Measurements from ENCODE around the gene PYY.
"Not testable (repeated sequence)": the region's sequence is repeated elsewhere in the genome, so short reads cannot be mapped to it uniquely, and the experiment has no call there.

The PYY gene

DNA sequence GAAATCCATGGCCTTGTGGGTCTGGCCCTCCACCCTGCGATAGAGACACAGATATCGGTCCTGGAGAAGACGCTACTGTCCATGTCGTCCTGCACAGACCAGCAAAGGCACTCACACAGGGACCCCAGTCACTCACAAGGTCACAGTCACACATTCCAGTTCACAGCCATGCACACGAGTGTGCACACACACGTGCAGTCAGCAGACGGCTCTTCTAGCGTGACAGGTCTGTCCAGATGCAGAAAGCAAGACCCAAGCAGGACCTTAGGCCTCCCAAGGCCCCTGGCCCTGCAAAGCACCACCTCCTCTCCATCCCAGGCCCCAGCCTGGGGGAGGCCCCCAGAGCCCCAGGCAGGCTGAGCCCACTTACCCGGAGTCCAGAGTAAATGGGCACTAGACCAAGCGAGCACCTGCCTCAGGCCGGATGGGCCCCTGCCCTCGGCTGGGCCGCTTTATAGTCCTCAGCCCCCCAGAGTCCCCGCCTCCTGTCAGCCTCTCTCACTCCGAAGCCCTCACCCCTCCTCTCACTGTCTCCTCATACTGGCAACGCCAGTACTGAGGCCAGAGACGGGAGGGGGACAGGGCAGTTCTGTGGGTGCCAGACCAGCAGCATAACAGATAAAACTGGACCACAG lies 11.6 kb downstream of the PYY start, which contains the start of gene PPY:
Gene PPY, minus strand, starts transcription at position 426 of the 635 bp plus-strand sequence. CDS start 822 bp downstream, outside the sequence.
- no peak for DNase-seq

DNA sequence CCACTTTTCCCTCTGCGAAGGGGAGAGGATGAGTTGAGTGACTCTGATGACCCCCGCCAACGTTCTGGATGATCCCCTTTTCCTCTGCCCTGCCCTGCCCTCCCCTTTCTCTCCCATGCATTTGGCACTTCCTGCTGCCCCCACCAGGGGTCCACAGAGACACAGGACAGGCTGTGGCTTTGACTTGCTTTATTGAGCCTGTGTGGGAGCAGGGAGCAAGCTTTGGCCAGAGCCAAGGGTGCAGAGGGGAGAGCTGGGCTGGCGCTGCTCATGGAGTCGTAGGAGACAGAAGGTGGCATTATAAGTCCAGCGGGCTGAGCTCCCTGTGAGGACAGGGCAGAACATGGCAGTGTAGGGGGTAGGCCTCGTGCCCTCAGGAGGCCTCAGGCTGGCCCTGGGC lies 13.1 kb downstream of the PYY start:
- peak; percentile 1 for DNase-seq

DNA sequence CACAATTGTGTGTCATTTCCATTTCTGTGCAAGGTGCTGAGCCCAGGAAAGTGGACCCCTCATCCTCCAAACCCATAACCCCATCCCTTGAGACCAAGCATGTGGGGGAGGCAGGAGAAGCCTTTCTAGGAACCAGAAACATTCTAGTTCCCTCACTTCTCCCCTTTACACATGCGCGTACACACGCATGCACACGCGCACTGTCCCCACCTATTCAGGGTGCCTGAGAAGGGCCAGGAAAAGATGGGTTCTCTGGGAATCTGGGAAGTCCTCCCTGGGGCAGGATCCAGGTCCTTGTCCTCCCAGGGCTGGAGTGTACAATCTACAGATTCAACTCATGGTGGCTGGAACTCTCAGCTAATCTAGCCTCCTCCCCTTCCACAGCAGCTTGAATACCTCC lies 13.9 kb downstream of the PYY start:
- DNase-seq, result no peak

DNA sequence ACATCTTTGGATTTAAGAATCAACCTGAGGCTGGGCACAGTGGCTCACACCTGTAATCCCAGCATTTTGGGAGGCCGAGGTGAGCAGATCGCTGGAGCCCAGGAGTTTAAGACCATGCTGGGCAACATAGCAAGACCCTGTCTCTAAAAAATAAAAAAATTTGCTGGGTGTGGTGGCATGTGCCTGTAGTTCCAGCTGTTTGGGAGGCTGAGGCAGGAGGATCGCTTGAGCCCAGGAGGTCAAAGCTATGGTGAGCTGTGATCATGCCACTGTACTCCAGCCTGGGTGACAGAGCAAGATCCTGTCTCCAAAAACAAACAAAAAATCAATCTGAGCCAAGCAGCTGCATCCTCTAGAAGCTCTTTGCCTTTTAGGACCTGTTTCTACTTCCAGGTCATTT lies 14.3 kb downstream of the PYY start:
- DNase-seq, result not testable (repeated sequence)

DNA sequence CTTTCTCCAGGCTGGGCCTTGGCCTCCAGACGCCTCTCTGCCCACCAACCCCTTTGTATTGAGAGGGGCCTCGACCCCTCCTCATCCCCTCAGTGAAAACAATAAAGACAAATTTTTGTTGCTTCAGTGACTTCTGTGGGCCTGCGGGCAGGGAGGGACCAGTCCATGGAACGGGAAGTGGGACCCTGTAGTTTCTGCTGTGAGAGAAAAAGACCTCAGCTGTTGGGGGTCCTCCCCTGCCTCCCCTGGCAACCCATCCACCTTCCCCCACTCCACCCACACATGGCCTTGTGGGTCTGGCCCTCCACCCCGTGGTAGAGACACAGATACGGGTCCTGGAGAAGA lies 14.9 kb downstream of the PYY start:
- DNase-seq, result no peak

DNA sequence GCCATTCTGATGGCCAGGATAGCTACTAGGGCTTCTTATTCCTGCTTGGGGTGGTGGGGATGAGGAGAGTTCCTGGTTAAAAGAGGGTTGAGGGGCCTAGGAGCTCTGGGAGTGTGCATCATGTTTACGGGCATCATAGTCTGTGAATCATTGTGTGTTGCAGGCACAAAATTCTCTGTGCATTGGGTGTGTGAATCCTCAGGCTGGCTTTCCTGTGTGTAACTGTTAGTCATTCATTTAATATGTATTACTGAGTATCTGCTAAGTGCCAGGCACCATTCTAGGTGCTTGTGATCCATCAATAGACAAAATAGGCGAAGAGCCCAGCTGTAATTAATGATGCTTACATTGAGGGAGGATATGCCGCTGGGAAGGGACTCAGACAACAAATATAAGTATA lies 17.3 kb downstream of the PYY start:
- no peak for DNase-seq

DNA sequence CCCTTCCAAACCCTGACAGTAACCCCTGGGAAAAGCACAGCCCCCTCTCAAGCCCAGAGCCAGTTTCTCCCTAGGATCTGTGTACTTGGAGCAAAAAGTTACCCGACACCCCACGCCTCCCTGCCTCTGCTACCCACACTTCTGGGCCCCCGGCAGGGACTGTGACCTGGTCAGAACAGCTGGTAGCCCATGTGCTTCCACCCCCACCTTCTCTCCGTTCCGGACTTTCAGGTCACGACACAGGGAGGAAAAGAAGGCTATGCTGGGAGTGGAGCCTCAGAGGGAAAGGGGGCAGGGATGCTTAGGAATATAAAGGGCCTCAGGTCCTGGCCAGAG lies 17.8 kb downstream of the PYY start:
- DNase-seq, result no peak

DNA sequence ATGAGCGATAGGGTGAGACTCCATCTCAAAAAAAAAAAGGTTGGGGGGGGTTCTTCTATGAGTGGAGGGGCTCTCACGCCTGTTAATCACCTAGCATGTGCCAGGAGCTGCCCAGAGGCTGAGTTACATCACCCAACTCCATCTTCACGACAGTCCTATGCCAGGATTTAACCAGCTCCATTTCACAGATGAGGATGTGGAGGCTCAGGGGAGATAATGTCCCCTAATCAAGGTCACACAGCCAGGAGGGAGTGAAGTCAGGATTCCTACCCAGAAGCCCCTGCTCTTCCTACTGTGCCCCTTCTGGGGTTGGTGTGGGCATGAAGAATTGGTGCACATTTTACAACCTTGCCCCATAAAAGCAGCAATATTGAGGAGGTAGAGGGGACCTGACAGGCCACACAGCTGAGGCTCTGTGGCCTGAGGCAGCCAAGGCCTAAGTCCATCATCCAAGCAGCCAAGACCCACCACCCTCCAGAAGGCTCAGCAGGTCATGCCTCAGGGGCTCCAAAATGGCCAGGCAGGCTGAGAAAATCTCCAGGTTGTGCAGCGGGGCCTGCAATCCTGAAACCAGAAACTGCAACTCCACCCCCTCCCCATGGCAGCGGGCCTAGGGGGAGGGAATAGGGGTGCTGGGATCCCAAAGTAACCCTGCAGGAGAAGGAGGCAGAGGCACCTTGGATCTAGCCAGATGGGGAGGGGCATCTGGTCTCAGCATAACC lies 18.4 kb downstream of the PYY start:
- DNase-seq, result no peak

DNA sequence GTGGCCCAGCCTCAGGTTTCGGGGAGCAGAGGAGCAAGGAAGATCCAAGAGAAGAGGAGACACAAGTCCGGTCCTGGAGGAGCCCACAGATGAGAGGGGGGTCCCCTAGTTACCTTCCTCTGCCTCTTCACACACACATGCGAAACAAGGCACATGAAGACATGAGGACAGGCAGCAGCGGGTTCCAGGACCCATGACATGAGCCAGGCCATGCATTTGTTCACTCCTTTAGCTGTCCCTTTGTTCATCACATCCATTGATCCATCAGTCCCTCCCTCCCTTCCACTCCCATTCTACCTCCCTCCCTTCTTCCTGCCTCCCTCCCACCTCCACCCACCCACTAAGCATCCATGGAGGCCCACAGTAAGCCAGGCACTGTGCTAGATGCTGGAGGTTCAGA lies 20.8 kb downstream of the PYY start:
- DNase-seq, result no peak

DNA sequence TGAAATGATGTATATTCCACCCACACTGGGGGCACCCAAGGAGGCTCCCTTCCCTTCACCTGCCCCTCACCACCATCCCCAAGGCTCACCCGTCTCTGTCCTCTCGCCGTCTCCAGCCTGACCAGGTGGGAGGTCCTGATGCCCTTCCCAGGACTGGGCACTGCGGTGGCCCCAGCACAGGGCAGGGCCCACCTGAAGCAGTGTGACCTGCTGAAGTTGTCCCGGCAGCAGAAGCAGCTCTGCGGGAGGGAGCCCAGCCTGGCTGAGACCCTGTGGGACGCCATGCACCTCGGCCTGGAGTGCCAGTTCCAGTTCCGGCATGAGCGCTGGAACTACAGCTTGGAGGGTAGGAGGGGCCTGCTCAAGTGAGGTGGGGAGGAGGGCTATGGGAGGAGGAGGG lies 21.4 kb downstream of the PYY start:
- DNase-seq, result no peak

DNA sequence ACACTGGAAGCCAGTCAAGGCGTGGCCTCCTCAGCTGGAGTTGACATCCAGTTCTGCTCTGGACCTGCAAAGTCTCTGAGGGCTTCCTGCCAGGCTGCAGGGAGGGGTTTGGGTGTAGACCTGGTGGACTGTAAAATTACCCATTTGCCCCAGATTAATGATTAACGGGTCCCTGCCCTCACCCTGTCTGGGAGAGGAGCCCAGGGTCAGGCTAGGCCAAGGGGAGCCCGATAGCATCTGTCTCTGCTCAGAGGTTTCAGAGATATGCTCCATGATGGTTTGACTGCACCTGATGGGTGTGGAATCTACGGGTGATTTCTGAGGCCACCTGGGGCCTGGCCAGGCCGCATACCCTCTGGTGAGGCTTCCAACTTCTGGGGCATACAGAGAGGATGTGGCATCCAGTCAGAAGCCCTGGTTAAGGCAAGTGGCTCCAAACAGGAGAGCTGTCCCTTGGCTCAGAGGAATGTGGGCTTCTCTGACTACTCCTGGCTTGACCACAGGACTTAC lies 22.6 kb downstream of the PYY start:
- no peak for DNase-seq

DNA sequence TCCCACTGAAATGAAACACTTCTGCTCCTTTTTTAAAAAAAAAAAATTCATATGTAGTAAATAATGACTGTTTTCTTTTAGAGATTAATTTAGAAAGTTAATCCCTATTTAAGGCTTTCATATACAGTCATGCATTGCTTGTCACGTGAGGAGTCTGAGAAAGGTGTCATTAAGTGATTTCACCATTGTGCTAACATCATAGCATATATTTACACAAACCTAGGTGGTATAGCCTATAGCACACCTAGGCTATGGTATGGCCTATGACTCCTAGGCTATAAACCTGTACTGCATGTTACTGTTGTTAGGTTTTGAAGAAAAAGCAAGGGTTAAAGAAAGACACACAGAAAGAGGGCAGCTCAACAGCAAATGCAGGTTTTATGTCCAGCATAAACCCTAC lies 25.1 kb downstream of the PYY start:
- DNase-seq, result no peak

DNA sequence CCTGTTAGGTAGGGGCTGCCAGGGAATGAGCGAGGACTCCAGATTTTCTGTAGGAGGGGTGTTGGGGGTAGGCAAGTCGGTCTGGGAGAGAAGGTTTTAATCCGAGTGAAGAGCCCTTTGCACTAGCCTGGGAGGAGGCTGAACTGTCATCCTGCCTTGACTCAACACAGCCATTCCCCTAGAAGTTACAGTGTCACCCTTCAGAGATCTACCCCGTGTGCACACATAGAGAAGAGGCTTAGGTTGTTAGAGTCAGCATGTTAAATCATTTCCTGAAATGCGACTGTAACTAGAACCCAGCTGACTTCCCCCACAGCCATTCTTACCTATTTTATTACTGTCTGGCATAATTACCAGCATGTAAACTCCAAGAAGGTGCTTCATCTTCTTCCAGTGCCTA lies 25.8 kb downstream of the PYY start:
- not testable (repeated sequence) for DNase-seq

DNA sequence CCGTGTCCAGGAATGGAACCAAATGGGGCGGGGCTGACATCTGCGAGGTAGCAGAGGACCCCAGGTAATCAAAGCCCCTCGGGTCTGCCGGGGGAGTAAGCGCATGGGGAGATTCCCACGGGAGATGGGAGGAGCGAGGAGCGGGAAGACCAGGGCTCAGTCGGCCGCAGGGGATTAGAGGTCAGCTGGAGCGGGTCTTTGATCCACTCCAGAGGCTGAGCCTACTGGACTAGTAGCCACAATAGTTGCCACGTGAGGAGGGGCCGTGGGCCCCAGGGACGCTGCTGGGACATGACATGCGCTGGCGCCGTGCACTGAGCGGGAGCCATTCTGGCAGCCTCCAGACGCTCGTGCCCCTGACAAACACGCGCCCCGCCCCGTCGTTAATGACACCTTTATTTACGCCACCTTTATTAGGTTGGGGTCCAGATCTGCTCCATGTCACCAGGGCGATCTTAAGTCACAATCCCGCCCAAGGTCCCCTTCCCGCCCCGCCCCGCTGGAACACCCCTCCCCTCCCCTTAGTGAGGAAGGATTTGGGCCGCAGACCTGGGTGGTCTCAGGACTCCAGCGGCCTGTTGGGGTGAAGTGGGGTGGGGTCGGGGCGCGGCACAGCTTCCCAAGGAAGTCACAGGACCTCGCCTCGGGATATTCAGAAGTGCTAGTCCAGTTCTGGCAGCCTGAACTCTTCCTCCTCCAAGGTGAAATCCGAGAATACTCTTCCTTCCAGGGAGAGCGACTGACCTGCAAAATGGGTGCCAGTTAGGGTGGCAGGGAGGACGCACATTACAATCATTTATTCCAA lies 26.5 kb downstream of the PYY start:
- DNase-seq, result peak; percentile 0

DNA sequence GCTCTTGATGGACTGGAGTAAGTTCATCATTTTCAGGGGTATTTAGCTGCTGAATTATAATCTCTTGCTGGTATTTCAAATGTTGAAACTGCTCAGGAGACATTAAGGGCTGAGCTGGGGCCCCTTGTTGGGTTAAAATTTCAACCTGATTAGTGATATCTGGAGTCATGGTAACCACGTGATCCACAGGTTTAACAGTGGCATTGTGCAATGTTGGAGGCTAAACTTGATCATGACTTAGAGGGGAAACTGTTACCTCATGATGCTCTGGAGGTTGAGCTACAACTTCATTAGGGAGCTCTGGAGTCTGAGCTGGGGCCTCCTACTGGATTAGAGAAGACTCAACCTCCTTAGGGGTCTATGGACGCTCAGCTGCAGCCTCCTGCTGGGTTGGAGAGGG lies 29.2 kb downstream of the PYY start:
- DNase-seq, result no peak

DNA sequence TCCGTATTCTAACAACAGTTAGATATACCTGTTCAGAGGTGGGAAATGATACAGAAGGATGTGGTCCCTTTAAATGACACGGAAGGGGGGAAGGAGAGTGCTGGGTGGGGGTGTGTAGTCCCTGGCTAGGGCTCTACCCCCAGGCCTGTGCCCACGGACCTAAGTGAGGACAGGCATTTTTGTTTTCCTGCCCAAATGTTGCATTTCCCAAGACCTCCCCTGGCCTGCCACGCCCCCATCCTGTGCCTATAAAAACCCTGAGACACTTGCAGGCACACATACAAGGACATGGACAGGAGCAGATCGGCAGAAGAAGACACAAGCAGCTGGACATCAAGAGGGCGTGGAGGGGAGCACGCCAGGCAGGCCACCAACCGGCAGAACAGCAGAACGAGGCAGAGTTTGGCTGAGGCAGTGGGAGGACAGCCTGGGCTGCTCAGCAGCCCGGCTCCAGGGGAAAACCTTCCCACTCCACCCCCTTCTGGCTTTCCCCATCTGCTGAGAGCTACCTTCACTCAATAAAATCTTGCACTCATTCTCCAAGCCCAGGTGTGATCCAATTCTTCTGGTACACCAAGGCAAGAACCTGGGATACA lies 33.1 kb downstream of the PYY start:
- DNase-seq, result no peak

DNA sequence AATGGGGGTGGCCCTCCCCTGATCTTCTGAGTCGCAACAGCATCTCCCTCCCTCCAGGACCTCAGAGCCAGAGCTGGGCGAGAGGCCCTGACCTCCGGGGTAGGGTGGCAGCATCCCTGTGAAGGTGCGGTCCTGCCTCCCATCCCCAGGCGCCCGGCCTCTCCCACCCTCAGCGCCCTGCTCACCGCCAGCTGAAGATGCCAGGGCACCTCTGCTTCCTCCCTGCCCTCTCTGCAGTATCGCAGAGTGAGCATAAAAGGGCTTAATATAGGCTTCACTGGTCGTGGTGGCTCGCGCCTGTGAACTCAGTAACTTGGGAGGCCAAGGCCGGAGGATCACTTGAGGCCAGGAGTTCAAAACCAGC lies 35.7 kb downstream of the PYY start:
- DNase-seq, result no peak

DNA sequence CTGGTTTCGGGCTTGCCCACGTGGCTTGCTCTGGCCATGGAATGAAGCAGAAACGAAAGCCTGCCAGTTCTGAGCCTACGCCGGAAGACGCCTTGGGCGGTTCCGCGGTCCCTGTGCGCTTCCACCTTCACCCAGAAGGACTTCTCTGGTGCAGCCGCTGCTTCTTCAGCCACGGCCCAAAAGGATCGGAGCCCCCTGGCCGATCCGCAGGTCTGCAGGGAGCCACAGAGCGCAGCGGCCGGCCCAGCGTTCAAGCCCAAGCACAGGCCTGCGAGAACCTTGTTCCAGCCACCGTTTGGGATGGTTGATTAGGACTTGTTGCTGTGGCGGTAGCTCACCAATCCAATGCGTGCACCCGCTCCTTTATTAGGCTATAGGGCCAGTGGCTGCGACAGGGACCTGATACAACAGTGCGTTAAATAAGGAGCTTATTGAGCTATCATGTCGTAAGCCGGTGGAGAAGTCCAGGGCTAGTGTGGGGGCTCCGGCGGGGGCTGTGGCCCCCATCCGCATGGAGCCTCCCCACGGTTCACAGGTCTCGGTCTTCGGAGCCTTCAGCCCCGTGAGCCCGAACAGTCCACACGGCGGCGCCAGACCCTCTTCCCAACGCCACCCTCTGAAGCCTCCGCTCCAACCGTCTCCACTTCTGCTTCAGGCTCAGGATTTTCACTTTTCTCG lies 36.3 kb downstream of the PYY start:
- DNase-seq, result no peak

DNA sequence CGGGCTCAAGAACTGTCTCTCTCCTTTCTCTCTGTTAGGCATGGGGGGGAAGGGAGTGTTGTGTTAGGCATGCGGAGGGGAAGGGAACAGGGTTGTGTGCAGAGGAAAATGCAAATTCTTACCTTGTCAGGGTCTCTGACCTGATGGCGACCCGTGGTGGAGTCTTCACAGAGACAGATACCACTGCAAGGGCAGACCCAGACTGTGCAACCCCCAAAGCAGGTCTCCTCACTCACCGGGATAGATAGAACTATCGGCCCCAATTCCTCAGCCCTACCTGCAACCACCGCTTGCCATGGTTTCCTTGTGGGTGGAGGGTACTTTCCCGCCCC lies 36.8 kb downstream of the PYY start:
- no peak for DNase-seq

DNA sequence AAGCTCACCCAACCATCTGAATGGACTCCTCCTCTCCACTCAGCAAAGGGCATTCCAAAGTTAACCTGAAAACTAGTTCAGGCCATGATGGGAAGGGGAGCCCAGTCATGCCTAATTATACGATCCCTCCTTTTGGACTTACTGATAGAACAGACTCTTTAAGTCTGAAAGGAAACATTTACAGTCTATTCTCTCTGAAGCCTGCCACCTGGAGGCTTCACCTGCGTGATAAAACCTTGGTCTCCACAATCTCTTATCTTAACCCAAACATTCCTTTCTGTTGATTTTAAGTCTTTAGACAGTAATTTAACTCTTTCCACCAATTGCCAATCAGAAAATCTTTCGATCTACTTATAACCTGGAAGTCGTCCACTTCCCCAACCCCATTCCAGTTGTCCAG lies 37.4 kb downstream of the PYY start:
- DNase-seq, result no peak

DNA sequence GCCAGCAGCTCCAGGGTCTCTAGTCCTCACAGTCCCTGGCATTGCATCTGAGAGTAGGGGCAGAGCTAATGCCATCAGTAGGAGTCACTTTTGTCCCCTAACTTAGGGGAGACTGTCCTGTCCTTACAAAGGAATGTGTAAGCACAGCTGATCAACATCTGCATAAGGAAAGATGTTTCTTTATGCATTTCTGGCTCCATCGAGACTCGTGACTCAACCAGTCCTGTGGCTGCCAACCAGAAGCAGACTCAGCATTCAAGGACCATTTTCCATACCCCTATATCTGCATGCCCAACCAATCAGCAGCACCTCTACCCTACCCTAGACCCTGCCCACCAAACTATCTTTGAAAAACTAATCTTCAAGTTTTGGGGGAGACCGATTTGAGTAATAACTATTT lies 38.2 kb downstream of the PYY start:
- no peak for DNase-seq

DNA sequence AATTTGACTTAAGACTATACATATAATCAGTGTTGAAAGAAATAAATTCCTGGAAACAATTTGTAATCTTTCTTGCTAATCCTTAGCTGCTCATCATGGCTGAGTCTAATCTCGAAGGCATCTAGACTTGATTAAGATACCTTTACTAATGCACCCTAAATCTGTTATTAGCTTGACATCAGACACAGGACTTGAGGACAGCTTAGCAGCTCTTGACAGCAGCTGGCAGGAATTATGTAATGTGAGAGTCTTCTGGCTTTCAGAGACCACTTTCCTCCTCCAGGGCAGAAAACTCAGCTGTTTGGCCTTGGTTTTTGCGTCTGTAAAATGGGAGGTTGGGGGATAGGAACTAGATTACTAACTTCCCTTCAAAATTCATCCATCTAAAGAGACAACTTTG lies 39.3 kb downstream of the PYY start:
- DNase-seq, result no peak

DNA sequence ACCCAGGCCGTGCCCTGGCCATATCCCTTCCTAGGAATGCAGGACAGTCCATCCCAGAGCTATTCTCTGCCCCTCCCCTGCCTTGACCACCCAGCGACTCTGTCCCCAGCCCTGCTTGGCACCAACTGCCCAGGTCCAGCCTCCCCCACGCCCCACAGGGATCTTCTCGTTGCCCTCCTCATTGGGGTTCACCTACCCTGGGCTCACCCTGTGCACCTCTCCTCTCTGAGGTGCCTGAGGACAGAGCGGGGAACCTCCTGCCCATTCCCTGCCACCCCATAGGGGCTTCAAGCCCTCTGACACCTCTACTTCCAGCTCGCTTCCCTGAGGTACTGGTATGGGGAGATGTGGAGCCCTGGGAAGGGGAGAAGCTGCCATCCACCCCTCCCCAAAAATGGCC lies 40.2 kb downstream of the PYY start:
- DNase-seq, result no peak

All from NCI-H1105 (cell line).